Caki2 (cell line): ENCODE results near the gene CD4. TPM values are rescaled to one million over a fixed set of nuclear protein-coding genes. Genes with fewer than 3 reads are reported as not detected.
A peak's percentile ranks its signal among the peaks of the same experiment; 100 is the strongest.

Source experiments
- DNase-seq: peaks from one replicate; pipeline ENCODE4 v3.0.0-alpha.2; 2015; ENCODE audit warnings: low read depth
- in situ Hi-C: cut with HindIII; loops from 2 replicates; pipeline ENCODE4 v1.10.0; 2016; ENCODE audit warnings: low sequenced_read_pairs, low pct_unique_long_range_greater_than_20kb, mixed read lengths
- total RNA-seq: library from RNA; depleted of rRNA; stranded (reverse); fragments of >200 nt; shearing (Covaris generic); gene quantifications from 2 replicates; pipeline ENCODE4 v1.2.3, GENCODE V29; 2014; ENCODE audit warnings: low replicate concordance

The CD4 gene
- total RNA-seq, 1 experiment from 2014 or later: not detected

- DNase-seq: no peak
- in situ Hi-C loops: no loop called here
These were observed 15.6 kb upstream of the CD4 start for GRCh38 chr12:6773590-6774351.

GRCh38 chr12:6774499-6775062 lies 14.7 kb upstream of the CD4 start:
- in situ Hi-C loops: no loop called here
- DNase-seq: no peak

GRCh38 chr12:6775185-6776174 lies 13.8 kb upstream of the CD4 start:
- in situ Hi-C loops: no loop called here
- DNase-seq: no peak

- DNase-seq: no peak
- in situ Hi-C loops: no loop called here
These were observed 11.9 kb upstream of the CD4 start for GRCh38 chr12:6777386-6777785.

- in situ Hi-C loops: no loop called here
These were observed 11.1 kb upstream of the CD4 start for GRCh38 chr12:6778217-6778573.

GRCh38 chr12:6778574-6779550 lies 10.5 kb upstream of the CD4 start:
- peak; percentile 91 for DNase-seq
- in situ Hi-C loops: no loop called here

More at GRCh38 chr12:6778217-6778573, 11.1 kb upstream of the CD4 start:
- no peak for DNase-seq

GRCh38 chr12:6779708-6780432 lies 9.5 kb upstream of the CD4 start:
- DNase-seq: no peak
- in situ Hi-C loops: no loop called here

- DNase-seq: no peak
- in situ Hi-C loops: no loop called here
These were observed 8.8 kb upstream of the CD4 start for GRCh38 chr12:6780573-6780972.

- in situ Hi-C loops: no loop called here
- no peak for DNase-seq
These were observed 7.2 kb upstream of the CD4 start for GRCh38 chr12:6782119-6782518.

GRCh38 chr12:6782850-6783566 lies 6.3 kb upstream of the CD4 start:
- no peak for DNase-seq
- in situ Hi-C loops: no loop called here

GRCh38 chr12:6783828-6784227 lies 5.5 kb upstream of the CD4 start:
- in situ Hi-C loops: no loop called here

GRCh38 chr12:6784296-6784695 lies 5.0 kb upstream of the CD4 start:
- in situ Hi-C loops: no loop called here
- DNase-seq: no peak

More at GRCh38 chr12:6783828-6784227, 5.5 kb upstream of the CD4 start:
- no peak for DNase-seq

- in situ Hi-C loops: no loop called here
- DNase-seq: no peak
These were observed 4.6 kb upstream of the CD4 start for GRCh38 chr12:6784761-6785160.

GRCh38 chr12:6786416-6787094 lies 2.8 kb upstream of the CD4 start:
- in situ Hi-C loops: no loop called here
- DNase-seq: no peak

- in situ Hi-C loops: no loop called here
- no peak for DNase-seq
These were observed 2.0 kb upstream of the CD4 start for GRCh38 chr12:6787309-6787708.

GRCh38 chr12:6790496-6791150 lies 1.3 kb downstream of the CD4 start:
- DNase-seq: no peak
- in situ Hi-C loops: no loop called here
